Brain pericyte (primary cell): ENCODE data around the gene CLDN22.

Experiments
- DNase-seq: peaks from one replicate; pipeline ENCODE4 v3.0.0-alpha.2; 2012; ENCODE audit warnings: low read depth, low spot score

CLDN22 gene

DNA sequence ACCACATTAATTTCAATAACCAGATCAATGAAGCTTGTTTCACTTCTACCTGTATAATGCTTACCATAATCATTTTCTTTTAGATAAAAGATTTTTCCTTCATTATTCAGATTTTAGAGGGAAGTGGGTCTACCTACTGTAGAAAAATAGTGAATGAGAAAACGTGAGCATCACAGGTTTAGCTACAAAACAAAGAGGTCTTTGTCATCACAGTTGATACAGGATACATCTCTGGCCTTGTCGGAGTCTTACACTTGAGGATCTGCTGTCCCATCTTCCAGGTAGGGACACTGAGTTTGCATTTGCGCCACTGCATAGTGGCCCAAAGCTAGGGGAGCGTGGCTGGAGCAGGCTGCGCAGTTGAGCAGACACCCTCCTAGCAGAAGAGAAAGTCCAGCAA is 1.4 kb upstream of the CLDN22 start:
- no peak for DNase-seq

- DNase-seq = no peak
Measured at GRCh38 chr4:183321079-183321478, 1.0 kb upstream of the CLDN22 start.

DNA sequence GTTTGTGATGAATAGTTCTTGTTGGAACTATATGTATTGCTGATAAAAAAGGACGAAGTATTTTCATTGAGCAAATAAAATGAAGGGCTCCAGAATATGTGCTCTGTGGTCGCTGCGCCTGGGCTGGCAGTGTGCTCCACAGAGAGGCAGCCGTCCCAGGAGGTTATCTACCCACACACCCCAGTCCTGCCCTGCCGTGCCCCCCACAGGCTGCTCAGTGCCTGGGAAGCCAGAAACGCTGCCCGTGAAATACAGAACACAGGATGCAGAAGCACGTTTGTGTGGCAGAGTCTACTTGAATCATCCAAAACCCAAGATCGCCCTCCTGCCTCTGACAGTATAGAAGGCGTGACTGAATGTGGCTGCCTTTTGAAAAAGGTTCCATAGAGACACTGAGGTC is 1.4 kb downstream of the CLDN22 start:
- DNase-seq = no peak

- no peak for DNase-seq
Measured at GRCh38 chr4:183314806-183315205, 5.3 kb downstream of the CLDN22 start.

GRCh38 chr4:183314336-183314735 is 5.7 kb downstream of the CLDN22 start:
- DNase-seq = no peak

DNA sequence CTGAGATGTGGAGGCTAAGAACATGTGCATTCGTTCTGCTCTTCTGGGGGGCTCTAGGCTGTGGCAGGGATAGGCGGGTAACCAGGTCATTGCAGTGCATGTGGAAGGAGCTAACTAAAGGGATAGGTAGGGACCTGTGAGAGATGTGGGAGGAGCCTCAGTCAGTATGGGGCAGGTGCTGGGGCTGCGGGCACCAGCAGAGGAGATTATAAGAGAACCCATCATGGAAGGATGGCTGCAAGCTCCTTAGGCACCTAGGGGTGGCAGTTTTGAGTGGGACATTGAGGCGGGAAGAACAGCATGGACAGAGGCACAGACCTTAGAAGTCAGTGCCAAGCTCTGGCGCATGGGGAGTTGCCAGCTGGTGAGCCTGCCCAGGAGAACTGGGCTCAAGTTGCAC is 7.2 kb downstream of the CLDN22 start:
- no peak for DNase-seq

DNA sequence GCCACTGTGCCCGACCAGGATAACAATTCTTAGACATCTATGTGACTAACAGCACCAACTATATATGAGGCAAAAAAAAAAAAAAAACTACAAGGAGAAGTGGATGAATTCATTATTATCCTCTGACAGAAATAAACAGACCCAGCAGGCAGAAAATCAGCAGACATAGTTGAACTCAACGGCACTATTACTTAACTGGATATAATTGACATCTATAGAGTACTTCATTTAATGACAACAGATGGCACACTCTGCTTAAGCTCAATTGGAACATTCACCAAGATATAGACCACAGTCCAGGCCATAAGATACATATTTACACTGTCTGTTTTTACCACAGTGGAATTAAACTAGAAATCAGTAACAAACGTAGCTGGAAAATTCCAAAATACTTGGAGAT is 13.3 kb downstream of the CLDN22 start:
- no peak for DNase-seq

GRCh38 chr4:183304538-183304937 is 15.5 kb downstream of the CLDN22 start:
- no peak for DNase-seq

DNA sequence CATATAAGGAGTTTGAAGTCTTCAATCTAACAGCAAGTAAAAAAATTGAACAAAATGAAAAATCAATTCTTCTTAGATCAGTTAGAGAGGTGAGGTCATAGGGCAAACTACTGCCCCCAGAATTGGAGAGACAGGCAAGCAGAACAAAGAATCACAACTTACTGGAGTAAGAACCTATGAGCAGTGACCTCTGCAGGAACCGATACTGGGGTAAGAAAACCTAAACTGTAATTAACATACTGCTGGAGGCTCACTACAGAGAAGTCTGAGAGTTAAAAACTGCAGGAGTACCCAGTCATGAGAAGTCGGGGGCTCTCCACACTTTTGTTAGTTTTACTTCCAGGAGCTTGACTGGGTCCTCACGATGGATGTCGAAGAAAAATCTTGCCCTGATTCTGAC is 16.0 kb downstream of the CLDN22 start:
- no peak for DNase-seq

DNA sequence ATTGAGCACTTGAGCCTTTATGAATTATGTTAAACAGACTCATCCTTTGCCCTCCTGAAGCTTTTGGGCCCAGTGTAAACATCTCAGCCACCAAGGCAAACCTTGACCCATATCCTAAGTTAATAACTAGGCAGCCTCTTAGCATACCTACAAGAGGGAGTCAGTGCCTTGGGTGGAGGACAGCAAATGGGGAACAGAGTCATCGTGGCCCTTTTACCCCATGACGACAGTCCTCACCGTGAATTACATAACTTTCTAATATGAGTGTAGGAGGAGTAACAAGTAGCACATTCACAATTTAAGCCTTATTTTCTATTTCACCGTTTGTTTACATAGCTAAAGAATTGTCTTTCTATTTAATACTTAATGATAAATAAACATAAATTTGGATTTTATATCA is 16.8 kb downstream of the CLDN22 start:
- DNase-seq = no peak

DNA sequence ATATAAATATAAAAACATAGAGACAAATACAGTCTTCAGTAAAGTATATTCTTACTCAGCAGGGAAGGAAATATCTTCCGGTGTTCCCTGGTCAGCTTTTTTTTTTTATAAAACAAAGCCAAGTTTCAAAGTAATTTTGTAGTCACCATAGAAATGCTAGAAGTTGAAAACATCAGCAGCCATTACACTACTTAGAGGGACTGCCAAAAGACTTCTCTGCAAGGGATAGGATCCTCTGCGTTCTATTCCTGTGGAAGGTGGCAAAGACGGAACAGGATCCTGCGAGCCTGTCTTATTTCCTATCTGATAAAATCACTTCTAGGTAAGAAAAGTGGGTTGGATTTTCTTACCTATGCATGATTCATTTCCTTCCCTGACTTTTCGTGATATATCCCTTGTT is 19.4 kb downstream of the CLDN22 start:
- no peak for DNase-seq

- no peak for DNase-seq
Measured at GRCh38 chr4:183300070-183300469, 20.0 kb downstream of the CLDN22 start.

DNA sequence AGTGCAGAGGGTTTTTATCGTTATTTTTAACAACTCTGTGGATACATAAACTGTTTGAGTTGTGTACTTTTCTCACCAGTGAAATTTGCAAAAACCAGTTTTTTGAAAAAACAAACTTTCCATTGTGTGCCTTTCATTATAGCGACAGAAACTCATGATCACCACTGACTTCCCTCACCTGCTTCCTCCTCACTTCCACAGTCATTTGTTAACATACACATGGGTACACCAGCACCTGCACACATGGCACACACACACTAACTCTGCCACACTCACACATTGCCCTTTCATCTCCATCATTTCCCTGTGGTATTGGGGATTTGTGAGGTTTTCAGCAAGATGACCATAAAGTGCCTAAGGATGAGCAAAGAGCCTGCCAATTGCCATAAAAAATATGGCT is 20.6 kb downstream of the CLDN22 start:
- DNase-seq = no peak

GRCh38 chr4:183297675-183298074 is 22.4 kb downstream of the CLDN22 start:
- no peak for DNase-seq

- DNase-seq = no peak
Measured at GRCh38 chr4:183295711-183296110, 24.4 kb downstream of the CLDN22 start.

DNA sequence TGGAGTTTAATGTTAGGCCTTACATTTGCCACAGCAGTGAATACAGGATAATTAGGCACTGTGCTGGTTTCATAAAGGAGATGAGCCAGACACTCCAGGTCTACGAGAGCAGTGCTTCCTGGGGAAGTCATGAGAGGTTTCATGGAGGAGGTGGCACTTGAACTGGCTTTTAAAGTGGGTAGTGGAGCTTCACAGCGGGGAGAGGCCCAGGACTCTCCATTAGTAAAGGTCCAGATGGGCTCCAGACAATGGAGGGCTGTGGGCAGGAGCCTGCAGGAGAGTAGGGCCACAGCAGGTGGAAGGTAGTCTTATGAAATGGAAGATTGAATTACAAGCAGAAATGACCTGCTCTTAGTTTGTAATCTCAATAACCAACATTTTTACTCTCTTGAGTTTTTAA is 29.0 kb downstream of the CLDN22 start:
- DNase-seq = no peak

DNA sequence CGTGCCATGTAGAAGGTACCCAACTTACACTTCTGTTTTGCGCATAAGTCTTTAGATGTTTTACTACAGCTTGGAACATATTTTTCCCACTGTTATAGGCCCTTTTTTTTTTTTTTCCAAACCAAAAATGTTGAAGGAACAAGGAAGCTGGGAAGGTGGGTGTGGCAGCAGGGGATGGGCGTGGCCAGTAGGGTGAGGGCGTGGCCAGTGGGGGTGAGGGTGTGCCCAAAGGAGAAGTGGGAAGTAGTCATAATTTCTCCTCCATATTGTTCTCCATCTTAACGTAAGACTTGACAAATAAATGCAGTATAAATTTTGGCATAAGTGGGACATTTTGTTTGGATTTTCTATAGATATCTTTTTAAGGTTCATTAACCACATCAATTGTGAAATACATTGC is 30.4 kb downstream of the CLDN22 start:
- DNase-seq = no peak

GRCh38 chr4:183288955-183289354 is 31.1 kb downstream of the CLDN22 start:
- no peak for DNase-seq

GRCh38 chr4:183287677-183288076 is 32.4 kb downstream of the CLDN22 start:
- DNase-seq = no peak

GRCh38 chr4:183287309-183287659 is 32.8 kb downstream of the CLDN22 start:
- DNase-seq = no peak

- no peak for DNase-seq
Measured at GRCh38 chr4:183286590-183287308, 33.3 kb downstream of the CLDN22 start.

- no peak for DNase-seq
Measured at GRCh38 chr4:183285886-183286285, 34.2 kb downstream of the CLDN22 start.

DNA sequence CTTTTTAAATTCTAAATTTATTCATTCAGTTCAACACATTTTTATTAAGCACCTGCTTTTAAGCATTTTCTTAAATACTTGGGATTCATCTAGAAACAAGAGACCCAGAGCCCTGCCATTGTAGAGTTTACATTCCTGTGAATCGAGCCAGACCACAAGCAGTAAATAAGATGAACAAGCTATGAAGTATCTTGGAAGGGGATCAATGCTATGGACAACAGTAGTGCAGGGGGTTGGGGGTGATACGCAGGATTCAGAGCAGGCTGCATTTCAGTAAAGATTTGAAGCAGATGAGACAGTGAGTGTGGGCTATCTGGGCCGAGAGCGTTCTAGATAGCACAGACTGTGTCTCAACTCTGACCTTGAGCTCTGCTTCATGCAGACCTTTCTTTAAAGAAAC is 35.1 kb downstream of the CLDN22 start:
- DNase-seq = no peak

- DNase-seq = no peak
Measured at GRCh38 chr4:183284258-183284785, 35.8 kb downstream of the CLDN22 start.
